Tibial nerve (tissue), 3 donors: Measurements from ENCODE around the gene TIAM1.

Source experiments
- CTCF ChIP-seq, 5 experiments: fragments of 200-600 bp in 3 of 5; fragments of 450-650 bp in 2 of 5; sonication (generic) in 3 of 5; IDR thresholded peaks; one replicate each; pipeline ENCODE4 v1.5.1; 2016 to 2019; ENCODE audit warnings: antibody characterized with exemption in 5 of 5, mild to moderate bottlenecking in 3 of 5, moderate library complexity in 2 of 5
- POLR2A ChIP-seq, 2 donors: fragments of 450-650 bp; IDR thresholded peaks; one replicate each; pipeline ENCODE4 v1.6.1; 2017; ENCODE audit warnings: antibody characterized with exemption in 2 of 2, mild to moderate bottlenecking in 2 of 2, moderate library complexity in 2 of 2

GRCh38 chr21:31257265-31257664, 86.8 kb downstream of the TIAM1 start:
- no peak for TF ChIP-seq CTCF (IDR thresholded peaks at IDR 0.05)
- TF ChIP-seq POLR2A (IDR thresholded peaks at IDR 0.05), result no peak
